Measurements from ENCODE around the gene EXTL1. TPM values are rescaled to one million over a fixed set of nuclear protein-coding genes. Genes with fewer than 3 reads are reported as not detected.
A peak's percentile ranks its signal among the peaks of the same experiment; 100 is the strongest.

EXTL1 gene
- total RNA-seq, 3 donors from 2014 or later: 0.98 to 2.8 TPM; not detected in 1

- intact Hi-C loops (cut with DNase I; ENCODE audit: low total_unique reads): loop anchor here (10.0 kb wide), 1 partner anchor 95 kb away; no protein-coding TSS in a partner anchor
Observed at GRCh38 chr1:25989440-25990234, 31.9 kb upstream of the EXTL1 start.

GRCh38 chr1:25990251-25990650 lies 31.3 kb upstream of the EXTL1 start:
- no peak for DNase-seq (ENCODE audit: low spot score in 2 of 2)
- Histone ChIP-seq H3K27ac (peak overlapping the region in 1 of 2 donors; percentile 21), H3K9me3 (no peaks in the 10 kb centered on the region), H3K4me3 (no peak overlapping the region), H3K27me3 (no peaks in the 10 kb centered on the region), H3K4me1 (no peaks in the 10 kb centered on the region), H3K36me3 (no peaks in the 10 kb centered on the region)
- TF ChIP-seq POLR2A (IDR thresholded peaks at IDR 0.05): no peak
- no peak for TF ChIP-seq POLR2AphosphoS5 (IDR thresholded peaks at IDR 0.05)
- no peak for TF ChIP-seq CTCF (IDR thresholded peaks at IDR 0.05)
- intact Hi-C loops (cut with DNase I; ENCODE audit: low total_unique reads): loop anchor here (10.0 kb wide), 1 partner anchor 95 kb away; no protein-coding TSS in a partner anchor

More at GRCh38 chr1:25989440-25990234, 31.9 kb upstream of the EXTL1 start:
- TF ChIP-seq POLR2AphosphoS5 (IDR thresholded peaks at IDR 0.05): no peak
- TF ChIP-seq POLR2A (IDR thresholded peaks at IDR 0.05): no peak
- TF ChIP-seq CTCF (IDR thresholded peaks at IDR 0.05): no peak
- Histone ChIP-seq H3K27ac (peak overlapping the region in 1 of 2 donors; percentile 21), H3K27me3 (no peaks in the 10 kb centered on the region), H3K9me3 (no peaks in the 10 kb centered on the region), H3K4me1 (no peaks in the 10 kb centered on the region), H3K4me3 (no peak overlapping the region), H3K36me3 (no peaks in the 10 kb centered on the region)
- no peak for DNase-seq (ENCODE audit: low spot score in 2 of 2)

- no peaks in the 10 kb centered on the region for H3K9me3 ChIP-seq
- TF ChIP-seq CTCF (IDR thresholded peaks at IDR 0.05): no peak
- intact Hi-C loops (cut with DNase I; ENCODE audit: low total_unique reads): loop anchor here (10.0 kb wide), 1 partner anchor 96 kb away; no protein-coding TSS in a partner anchor
- DNase-seq (ENCODE audit: low spot score in 2 of 2): no peak
- no peaks in the 10 kb centered on the region for H3K4me1 ChIP-seq
- H3K36me3 ChIP-seq: no peaks in the 10 kb centered on the region
- H3K27me3 ChIP-seq: no peaks in the 10 kb centered on the region
- no peak overlapping the region for H3K27ac ChIP-seq
- H3K4me3 ChIP-seq: peak overlapping the region in 1 of 3 donors; percentile 27
Observed at GRCh38 chr1:25990702-25991395, 30.7 kb upstream of the EXTL1 start.

GRCh38 chr1:25991937-25992688 lies 29.5 kb upstream of the EXTL1 start:
- intact Hi-C loops (cut with DNase I; ENCODE audit: low total_unique reads): loop anchor here (10.0 kb wide), 1 partner anchor 97 kb away; no protein-coding TSS in a partner anchor
- no peak for DNase-seq (ENCODE audit: low spot score in 2 of 2)
- no peak overlapping the region for H3K27ac ChIP-seq
- H3K4me1 ChIP-seq: no peaks in the 10 kb centered on the region
- no peaks in the 10 kb centered on the region for H3K36me3 ChIP-seq
- TF ChIP-seq POLR2A (IDR thresholded peaks at IDR 0.05): no peak
- TF ChIP-seq POLR2AphosphoS5 (IDR thresholded peaks at IDR 0.05): no peak
- TF ChIP-seq CTCF (IDR thresholded peaks at IDR 0.05): no peak
- H3K9me3 ChIP-seq: no peaks in the 10 kb centered on the region
- H3K27me3 ChIP-seq: no peaks in the 10 kb centered on the region
- no peak overlapping the region for H3K4me3 ChIP-seq

Measured in breast epithelium (tissue), 4 donors.